Measurements from ENCODE around the gene ROR2. TPM values are rescaled to one million over a fixed set of nuclear protein-coding genes. Genes with fewer than 3 reads are reported as not detected.

ROR2 gene
- total and polyA plus RNA-seq, 2 of the 8 experiments (the other 6 are each of a cell fraction or from before 2014, with no cell fraction given) = 2.7 to 4.3 TPM

- TF ChIP-seq JUN (IDR thresholded peaks at IDR 0.05; ENCODE audit: low read depth, low read length) (no peak), KDM5A (IDR thresholded peaks at IDR 0.05; ENCODE audit: low read length) (no peak), ZNF274 (IDR thresholded peaks at IDR 0.05; ENCODE audit: borderline replicate concordance, extremely low read depth, low read length) (no peak), TBP (IDR thresholded peaks at IDR 0.05; ENCODE audit: low read depth, low read length) (no peak)
- TF ChIP-seq, protein P1, sequence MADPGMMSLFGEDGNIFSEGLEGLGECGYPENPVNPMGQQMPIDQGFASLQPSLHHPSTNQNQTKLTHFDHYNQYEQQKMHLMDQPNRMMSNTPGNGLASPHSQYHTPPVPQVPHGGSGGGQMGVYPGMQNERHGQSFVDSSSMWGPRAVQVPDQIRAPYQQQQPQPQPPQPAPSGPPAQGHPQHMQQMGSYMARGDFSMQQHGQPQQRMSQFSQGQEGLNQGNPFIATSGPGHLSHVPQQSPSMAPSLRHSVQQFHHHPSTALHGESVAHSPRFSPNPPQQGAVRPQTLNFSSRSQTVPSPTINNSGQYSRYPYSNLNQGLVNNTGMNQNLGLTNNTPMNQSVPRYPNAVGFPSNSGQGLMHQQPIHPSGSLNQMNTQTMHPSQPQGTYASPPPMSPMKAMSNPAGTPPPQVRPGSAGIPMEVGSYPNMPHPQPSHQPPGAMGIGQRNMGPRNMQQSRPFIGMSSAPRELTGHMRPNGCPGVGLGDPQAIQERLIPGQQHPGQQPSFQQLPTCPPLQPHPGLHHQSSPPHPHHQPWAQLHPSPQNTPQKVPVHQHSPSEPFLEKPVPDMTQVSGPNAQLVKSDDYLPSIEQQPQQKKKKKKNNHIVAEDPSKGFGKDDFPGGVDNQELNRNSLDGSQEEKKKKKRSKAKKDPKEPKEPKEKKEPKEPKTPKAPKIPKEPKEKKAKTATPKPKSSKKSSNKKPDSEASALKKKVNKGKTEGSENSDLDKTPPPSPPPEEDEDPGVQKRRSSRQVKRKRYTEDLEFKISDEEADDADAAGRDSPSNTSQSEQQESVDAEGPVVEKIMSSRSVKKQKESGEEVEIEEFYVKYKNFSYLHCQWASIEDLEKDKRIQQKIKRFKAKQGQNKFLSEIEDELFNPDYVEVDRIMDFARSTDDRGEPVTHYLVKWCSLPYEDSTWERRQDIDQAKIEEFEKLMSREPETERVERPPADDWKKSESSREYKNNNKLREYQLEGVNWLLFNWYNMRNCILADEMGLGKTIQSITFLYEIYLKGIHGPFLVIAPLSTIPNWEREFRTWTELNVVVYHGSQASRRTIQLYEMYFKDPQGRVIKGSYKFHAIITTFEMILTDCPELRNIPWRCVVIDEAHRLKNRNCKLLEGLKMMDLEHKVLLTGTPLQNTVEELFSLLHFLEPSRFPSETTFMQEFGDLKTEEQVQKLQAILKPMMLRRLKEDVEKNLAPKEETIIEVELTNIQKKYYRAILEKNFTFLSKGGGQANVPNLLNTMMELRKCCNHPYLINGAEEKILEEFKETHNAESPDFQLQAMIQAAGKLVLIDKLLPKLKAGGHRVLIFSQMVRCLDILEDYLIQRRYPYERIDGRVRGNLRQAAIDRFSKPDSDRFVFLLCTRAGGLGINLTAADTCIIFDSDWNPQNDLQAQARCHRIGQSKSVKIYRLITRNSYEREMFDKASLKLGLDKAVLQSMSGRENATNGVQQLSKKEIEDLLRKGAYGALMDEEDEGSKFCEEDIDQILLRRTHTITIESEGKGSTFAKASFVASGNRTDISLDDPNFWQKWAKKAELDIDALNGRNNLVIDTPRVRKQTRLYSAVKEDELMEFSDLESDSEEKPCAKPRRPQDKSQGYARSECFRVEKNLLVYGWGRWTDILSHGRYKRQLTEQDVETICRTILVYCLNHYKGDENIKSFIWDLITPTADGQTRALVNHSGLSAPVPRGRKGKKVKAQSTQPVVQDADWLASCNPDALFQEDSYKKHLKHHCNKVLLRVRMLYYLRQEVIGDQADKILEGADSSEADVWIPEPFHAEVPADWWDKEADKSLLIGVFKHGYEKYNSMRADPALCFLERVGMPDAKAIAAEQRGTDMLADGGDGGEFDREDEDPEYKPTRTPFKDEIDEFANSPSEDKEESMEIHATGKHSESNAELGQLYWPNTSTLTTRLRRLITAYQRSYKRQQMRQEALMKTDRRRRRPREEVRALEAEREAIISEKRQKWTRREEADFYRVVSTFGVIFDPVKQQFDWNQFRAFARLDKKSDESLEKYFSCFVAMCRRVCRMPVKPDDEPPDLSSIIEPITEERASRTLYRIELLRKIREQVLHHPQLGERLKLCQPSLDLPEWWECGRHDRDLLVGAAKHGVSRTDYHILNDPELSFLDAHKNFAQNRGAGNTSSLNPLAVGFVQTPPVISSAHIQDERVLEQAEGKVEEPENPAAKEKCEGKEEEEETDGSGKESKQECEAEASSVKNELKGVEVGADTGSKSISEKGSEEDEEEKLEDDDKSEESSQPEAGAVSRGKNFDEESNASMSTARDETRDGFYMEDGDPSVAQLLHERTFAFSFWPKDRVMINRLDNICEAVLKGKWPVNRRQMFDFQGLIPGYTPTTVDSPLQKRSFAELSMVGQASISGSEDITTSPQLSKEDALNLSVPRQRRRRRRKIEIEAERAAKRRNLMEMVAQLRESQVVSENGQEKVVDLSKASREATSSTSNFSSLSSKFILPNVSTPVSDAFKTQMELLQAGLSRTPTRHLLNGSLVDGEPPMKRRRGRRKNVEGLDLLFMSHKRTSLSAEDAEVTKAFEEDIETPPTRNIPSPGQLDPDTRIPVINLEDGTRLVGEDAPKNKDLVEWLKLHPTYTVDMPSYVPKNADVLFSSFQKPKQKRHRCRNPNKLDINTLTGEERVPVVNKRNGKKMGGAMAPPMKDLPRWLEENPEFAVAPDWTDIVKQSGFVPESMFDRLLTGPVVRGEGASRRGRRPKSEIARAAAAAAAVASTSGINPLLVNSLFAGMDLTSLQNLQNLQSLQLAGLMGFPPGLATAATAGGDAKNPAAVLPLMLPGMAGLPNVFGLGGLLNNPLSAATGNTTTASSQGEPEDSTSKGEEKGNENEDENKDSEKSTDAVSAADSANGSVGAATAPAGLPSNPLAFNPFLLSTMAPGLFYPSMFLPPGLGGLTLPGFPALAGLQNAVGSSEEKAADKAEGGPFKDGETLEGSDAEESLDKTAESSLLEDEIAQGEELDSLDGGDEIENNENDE (IDR thresholded peaks at IDR 0.05; ENCODE audit: insufficient replicate concordance, low read length) = no peak
Observed at GRCh38 chr9:91972711-91973110, 22.7 kb upstream of the ROR2 start (continued).

Data from H1 (cell line).